Measurements from ENCODE around the gene LRRC47. TPM values are rescaled to one million over a fixed set of nuclear protein-coding genes. Genes with fewer than 3 reads are reported as not detected.
A peak's percentile ranks its signal among the peaks of the same experiment; 100 is the strongest.

The LRRC47 gene
- total RNA-seq, 1 experiment from 2014 or later, result 65.1 TPM

DNA sequence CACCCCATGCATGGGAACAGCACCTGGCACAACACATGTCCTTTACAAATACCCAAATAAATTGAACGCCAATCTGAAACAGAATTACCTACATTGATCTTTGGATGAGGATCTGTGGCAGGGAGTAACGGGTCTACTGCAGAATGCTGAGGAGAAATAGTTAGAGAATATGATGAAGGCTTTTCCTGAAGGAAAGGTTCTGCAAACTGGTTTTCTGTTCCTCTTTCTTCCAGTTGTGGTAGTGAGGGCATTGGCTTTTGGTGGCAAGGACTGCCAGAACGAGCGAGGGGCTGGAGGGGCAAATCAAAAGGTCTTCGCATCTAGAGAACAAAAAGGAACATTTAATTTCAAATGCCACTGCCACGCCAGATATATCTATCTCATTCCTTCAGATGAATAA is 40.9 kb upstream of the LRRC47 start:
- TF ChIP-seq CTCF (conservative IDR thresholded peaks at IDR 0.05), result no peak

More for the DNA sequence above, 40.9 kb upstream of the LRRC47 start:
- Histone ChIP-seq H3K27ac (ENCODE audit: insufficient read length, low read depth, low read length) (no peak overlapping the region), H3K23ac (ENCODE audit: insufficient read length, low read depth, low read length) (no peak overlapping the region), H3K14ac (ENCODE audit: insufficient read depth, low read length) (no peak overlapping the region), H2BK12ac (ENCODE audit: insufficient read length, low read depth, low read length) (no peak overlapping the region), H3K79me2 (ENCODE audit: insufficient read depth, low read length) (no peaks in the 10 kb centered on the region), H3K4me2 (ENCODE audit: insufficient read depth, insufficient read length, low read length) (no peak overlapping the region), H3K56ac (ENCODE audit: insufficient read length, low read depth, low read length) (no peak overlapping the region), H3K9ac (ENCODE audit: extremely low read depth, insufficient read length, low read length) (no peak overlapping the region), H4K20me1 (ENCODE audit: control insufficient read depth, insufficient read depth, insufficient read length) (no peaks in the 10 kb centered on the region), H2AK5ac (ENCODE audit: insufficient read length, low read length) (no peak overlapping the region), H2BK20ac (ENCODE audit: low read depth, low read length, poor library complexity, severe bottlenecking) (no peak overlapping the region), H2AFZ (ENCODE audit: low read length) (no peak overlapping the region), H3K4ac (ENCODE audit: low read depth, low read length) (no peak overlapping the region), H3K4me1 (ENCODE audit: insufficient read depth, low read length) (no peaks in the 10 kb centered on the region), H4K5ac (ENCODE audit: insufficient read length, low read depth, low read length) (no peak overlapping the region), H3K9me3 (ENCODE audit: control insufficient read depth, low read depth, low read length) (no peaks in the 10 kb centered on the region), H2BK5ac (ENCODE audit: insufficient read length, low read length) (no peak overlapping the region), H2BK15ac (ENCODE audit: low read depth, low read length) (no peak overlapping the region), H4K91ac (ENCODE audit: insufficient read length, low read depth, low read length) (no peak overlapping the region), H3K27me3 (ENCODE audit: insufficient read depth, low read length) (no peaks in the 10 kb centered on the region), H4K8ac (replicated peaks; ENCODE audit: insufficient read length, low read depth, low read length) (no peak overlapping the region), H3K79me1 (ENCODE audit: insufficient read depth, low read depth, low read length, poor library complexity, severe bottlenecking) (no peaks in the 10 kb centered on the region), H3T11ph (ENCODE audit: low read length) (no peak overlapping the region), H3K23me2 (ENCODE audit: insufficient read length, low read depth, low read length, poor library complexity, severe bottlenecking) (no peaks in the 10 kb centered on the region), H3K18ac (ENCODE audit: insufficient read length, low read depth, low read length) (no peak overlapping the region), H2BK120ac (ENCODE audit: low read depth, low read length, poor library complexity, severe bottlenecking) (no peak overlapping the region)
- peaks cover 34 to 67% (median 41%) of the 10 kb centered on the region in 3 experiments for H3K36me3 Mint-ChIP-seq (ENCODE audit: insufficient read depth in 1 of 3, low read depth in 3 of 3)
- H3K4me3 Mint-ChIP-seq, result no peak overlapping the region; a peak in 1 of 5 replicates
- H3K4me1 Mint-ChIP-seq, result no peaks in the 10 kb centered on the region
- no peak for DNase-seq
- peaks cover 4 to 5% of the 10 kb centered on the region in 2 experiments; a peak in 4 of 5 replicates for H3K9me3 Mint-ChIP-seq
- WGBS (ENCODE audit: extremely low coverage, insufficient read length, low lambda C conversion rate), result no CpG with 5 or more reads among the region's 6 CpGs
- peak overlapping the region in 1 of 3 experiments; percentile 84; a peak in 1 of 7 replicates for H3K27ac Mint-ChIP-seq
- no peaks in the 10 kb centered on the region for H3K27me3 Mint-ChIP-seq (ENCODE audit: low read depth)
